Loucy (cell line): ENCODE measurements around the gene PNPLA6.

Experiments used
- H2AFZ ChIP-seq: fragments of 200-600 bp; sonication (generic); 2 replicates; pipeline ENCODE4 v1.6.0; 2016; ENCODE audit warnings: antibody characterized with exemption, mild to moderate bottlenecking, low read length, moderate library complexity
- H3F3A ChIP-seq: fragments of 200-600 bp; 2 replicates; pipeline ENCODE4 v1.6.0; 2016; ENCODE audit warnings: antibody characterized with exemption, low read depth, mild to moderate bottlenecking
- H3K27me3 ChIP-seq: fragments of 200-600 bp; sonication (generic); 2 replicates; pipeline ENCODE4 v1.6.1; 2014; ENCODE audit warnings: low read length, mild to moderate bottlenecking; ENCODE audit not compliant: insufficient read depth, poor library complexity, severe bottlenecking
- H3K36me3 ChIP-seq: fragments of 200-600 bp; sonication (generic); 2 replicates; pipeline ENCODE4 v1.6.1; 2016; ENCODE audit warnings: low read length; ENCODE audit not compliant: insufficient read depth
- H3K4me1 ChIP-seq: fragments of 200-600 bp; sonication (generic); 2 replicates; pipeline ENCODE4 v1.5.1; 2014; ENCODE audit warnings: low read length, mild to moderate bottlenecking; ENCODE audit not compliant: insufficient read depth, poor library complexity, severe bottlenecking
- H3K4me2 ChIP-seq: fragments of 200-600 bp; sonication (generic); 2 replicates; pipeline ENCODE4 v1.6.0; 2014; ENCODE audit warnings: antibody characterized with exemption, low read length, low read depth, mild to moderate bottlenecking; ENCODE audit not compliant: poor library complexity, severe bottlenecking
- H3K4me3 ChIP-seq: fragments of 200-600 bp; sonication (generic); 2 replicates; pipeline ENCODE4 v1.5.1; 2014; ENCODE audit warnings: low read length, mild to moderate bottlenecking, mixed read lengths; ENCODE audit not compliant: poor library complexity, severe bottlenecking
- H3K79me2 ChIP-seq: fragments of 200-600 bp; sonication (generic); 2 replicates; pipeline ENCODE4 v1.6.1; 2014; ENCODE audit warnings: low read length; ENCODE audit not compliant: insufficient read depth
- H3K9ac ChIP-seq: fragments of 200-600 bp; sonication (generic); 2 replicates; pipeline ENCODE4 v1.6.0; 2014; ENCODE audit warnings: mild to moderate bottlenecking, low read depth, low read length, moderate library complexity; ENCODE audit not compliant: poor library complexity, severe bottlenecking
- H3K9me2 ChIP-seq: fragments of 200-600 bp; sonication (generic); replicated peaks from 2 replicates; pipeline ENCODE4 v1.6.1; 2016; ENCODE audit warnings: low read depth, low read length, mixed read lengths
- H3K9me3 ChIP-seq: fragments of 200-600 bp; sonication (generic); 2 replicates; pipeline ENCODE4 v1.6.1; 2014; ENCODE audit warnings: mild to moderate bottlenecking, antibody characterized with exemption, low read length, low read depth; ENCODE audit not compliant: insufficient read depth
- H4K20me1 ChIP-seq: fragments of 200-600 bp; sonication (generic); 2 replicates; pipeline ENCODE4 v1.6.0; 2014; ENCODE audit warnings: antibody characterized with exemption, low read length, mild to moderate bottlenecking; ENCODE audit not compliant: insufficient read depth, poor library complexity, severe bottlenecking
- CTCF ChIP-seq: fragments of 200-600 bp; sonication (generic); conservative IDR thresholded peaks from 2 replicates; pipeline ENCODE4 v1.5.1; 2014; ENCODE audit warnings: mild to moderate bottlenecking, antibody characterized with exemption, low read length
- EZH2phosphoT487 ChIP-seq: fragments of 200-600 bp; IDR thresholded peaks from 2 replicates; pipeline ENCODE4 v1.6.1; 2018; ENCODE audit warnings: antibody characterized with exemption, mild to moderate bottlenecking, moderate library complexity, borderline replicate concordance

Gene PNPLA6

GRCh38 chr19:7539827-7540425 lies 4.4 kb downstream of the PNPLA6 start:
- H3K9me3 ChIP-seq = no peaks in the 10 kb centered on the region
- H3K79me2 ChIP-seq = no peaks in the 10 kb centered on the region
- H3K9ac ChIP-seq = no peak overlapping the region
- H3F3A ChIP-seq = no peaks in the 10 kb centered on the region
- H4K20me1 ChIP-seq = no peaks in the 10 kb centered on the region
- H3K9me2 ChIP-seq = no peaks in the 10 kb centered on the region
- no peak overlapping the region for H3K4me2 ChIP-seq
- H3K4me3 ChIP-seq = no peak overlapping the region
- peaks cover 5% of the 10 kb centered on the region for H3K4me1 ChIP-seq
- TF ChIP-seq CTCF = no peak
- no peak for TF ChIP-seq EZH2phosphoT487
- no peaks in the 10 kb centered on the region for H3K27me3 ChIP-seq
- no peak overlapping the region for H2AFZ ChIP-seq
- no peaks in the 10 kb centered on the region for H3K36me3 ChIP-seq

- Histone ChIP-seq H3K4me1 (peaks cover 9% of the 10 kb centered on the region), H3K36me3 (no peaks in the 10 kb centered on the region), H3K9me3 (no peaks in the 10 kb centered on the region), H4K20me1 (no peaks in the 10 kb centered on the region), H3K27me3 (no peaks in the 10 kb centered on the region), H3K9me2 (no peaks in the 10 kb centered on the region), H3K4me3 (no peak overlapping the region), H3K79me2 (no peaks in the 10 kb centered on the region), H2AFZ (no peak overlapping the region), H3K4me2 (no peak overlapping the region), H3F3A (no peaks in the 10 kb centered on the region), H3K9ac (no peak overlapping the region)
- TF ChIP-seq EZH2phosphoT487 (no peak), CTCF (no peak)
Observed at GRCh38 chr19:7540761-7541474, 5.4 kb downstream of the PNPLA6 start.

GRCh38 chr19:7541475-7541824 lies 5.9 kb downstream of the PNPLA6 start:
- no peaks in the 10 kb centered on the region for H4K20me1 ChIP-seq
- no peak overlapping the region for H3K9ac ChIP-seq
- H3K27me3 ChIP-seq = no peaks in the 10 kb centered on the region
- no peaks in the 10 kb centered on the region for H3K36me3 ChIP-seq
- H3K9me2 ChIP-seq = no peaks in the 10 kb centered on the region
- peaks cover 9% of the 10 kb centered on the region for H3K4me1 ChIP-seq
- no peak overlapping the region for H2AFZ ChIP-seq
- no peaks in the 10 kb centered on the region for H3F3A ChIP-seq
- no peak overlapping the region for H3K4me3 ChIP-seq
- H3K9me3 ChIP-seq = no peaks in the 10 kb centered on the region
- no peaks in the 10 kb centered on the region for H3K79me2 ChIP-seq
- TF ChIP-seq CTCF (no peak), EZH2phosphoT487 (no peak)
- H3K4me2 ChIP-seq = no peak overlapping the region
